ENCODE results near the gene TMEM74B. TPM values are rescaled to one million over a fixed set of nuclear protein-coding genes. Genes with fewer than 3 reads are reported as not detected.

The TMEM74B gene
- total and polyA plus RNA-seq, 2 donors (not counting 1 experiment from before 2014, with no cell fraction given), result 0.42 to 1.4 TPM

- H3K9me3 ChIP-seq (ENCODE audit: control extremely low read depth in 1 of 3, control insufficient read depth in 2 of 3, insufficient read depth in 1 of 3, low read length in 2 of 3), result no peaks in the 10 kb centered on the region
- TF ChIP-seq, protein P1, sequence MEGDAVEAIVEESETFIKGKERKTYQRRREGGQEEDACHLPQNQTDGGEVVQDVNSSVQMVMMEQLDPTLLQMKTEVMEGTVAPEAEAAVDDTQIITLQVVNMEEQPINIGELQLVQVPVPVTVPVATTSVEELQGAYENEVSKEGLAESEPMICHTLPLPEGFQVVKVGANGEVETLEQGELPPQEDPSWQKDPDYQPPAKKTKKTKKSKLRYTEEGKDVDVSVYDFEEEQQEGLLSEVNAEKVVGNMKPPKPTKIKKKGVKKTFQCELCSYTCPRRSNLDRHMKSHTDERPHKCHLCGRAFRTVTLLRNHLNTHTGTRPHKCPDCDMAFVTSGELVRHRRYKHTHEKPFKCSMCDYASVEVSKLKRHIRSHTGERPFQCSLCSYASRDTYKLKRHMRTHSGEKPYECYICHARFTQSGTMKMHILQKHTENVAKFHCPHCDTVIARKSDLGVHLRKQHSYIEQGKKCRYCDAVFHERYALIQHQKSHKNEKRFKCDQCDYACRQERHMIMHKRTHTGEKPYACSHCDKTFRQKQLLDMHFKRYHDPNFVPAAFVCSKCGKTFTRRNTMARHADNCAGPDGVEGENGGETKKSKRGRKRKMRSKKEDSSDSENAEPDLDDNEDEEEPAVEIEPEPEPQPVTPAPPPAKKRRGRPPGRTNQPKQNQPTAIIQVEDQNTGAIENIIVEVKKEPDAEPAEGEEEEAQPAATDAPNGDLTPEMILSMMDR (IDR thresholded peaks at IDR 0.05), result no peak
- no peak for TF ChIP-seq EZH2 (IDR thresholded peaks at IDR 0.05; ENCODE audit: borderline replicate concordance, insufficient read depth, low read depth, low read length, poor library complexity, severe bottlenecking)
- DNase-seq (no peak), ATAC-seq (ENCODE audit: low read depth) (no peak)
- peaks cover 0 to 6% of the 10 kb centered on the region in 2 donors for H3K4me1 ChIP-seq (ENCODE audit: control insufficient read depth in 2 of 2, insufficient read depth in 2 of 2, low read length in 2 of 2)
- H3K27me3 Mint-ChIP-seq, result peaks cover 27% of the 10 kb centered on the region
- no peak overlapping the region for H3K4me3 ChIP-seq (ENCODE audit: control extremely low read depth in 1 of 5, extremely low read depth in 1 of 5, insufficient read depth in 1 of 5, low read depth in 2 of 5, low read length in 4 of 5)
- WGBS (ENCODE audit: insufficient coverage), result 57% methylated on average over 4 of the region's 4 CpGs
- H3K4me3 Mint-ChIP-seq, result no peak overlapping the region
- no peak overlapping the region for H3K27ac ChIP-seq (ENCODE audit: low read length in 2 of 2)
- no peaks in the 10 kb centered on the region for H3K9me3 Mint-ChIP-seq (ENCODE audit: insufficient read depth)
- peaks cover 0 to 30% (median 12%) of the 10 kb centered on the region in 4 experiments for H3K27me3 ChIP-seq (replicated peaks in 1 of 4; ENCODE audit: control extremely low read depth in 1 of 4, control insufficient read depth in 3 of 4, insufficient read depth in 4 of 4, low read length in 3 of 4)
- peaks cover 12% of the 10 kb centered on the region for H3K4me1 Mint-ChIP-seq
- no peak overlapping the region for H3K4me2 ChIP-seq (replicated peaks; ENCODE audit: low read depth, low read length, poor library complexity, severe bottlenecking)
- POLR2A ChIA-PET, result no interaction called here
- intact Hi-C loops (cut with micrococcal nuclease), result no loop called here
- no peak overlapping the region for H3K27ac Mint-ChIP-seq
- CTCF ChIA-PET, result no interaction called here
- no peaks in the 10 kb centered on the region for H3K36me3 ChIP-seq (replicated peaks in 1 of 2; ENCODE audit: control extremely low read depth in 1 of 2, control insufficient read depth in 1 of 2, extremely low read depth in 1 of 2, insufficient read depth in 2 of 2, low read length in 1 of 2)
- H3K79me2 ChIP-seq (ENCODE audit: control insufficient read depth, insufficient read depth, low read length), result no peaks in the 10 kb centered on the region
- no peaks in the 10 kb centered on the region for H4K20me1 ChIP-seq (ENCODE audit: control insufficient read depth, insufficient read depth, low read length, poor library complexity, severe bottlenecking)
- H3K9ac ChIP-seq (ENCODE audit: low read length), result no peak overlapping the region
- no peak overlapping the region for H2AFZ ChIP-seq (ENCODE audit: insufficient read depth, low read depth, low read length, poor library complexity, severe bottlenecking)
These were observed 2.7 kb downstream of the TMEM74B start for GRCh38 chr20:1182106-1182505.

GRCh38 chr20:1180949-1181348 lies 3.8 kb downstream of the TMEM74B start:
- DNase-seq (no peak), ATAC-seq (ENCODE audit: low read depth) (no peak)
- no peak for TF ChIP-seq EZH2 (IDR thresholded peaks at IDR 0.05; ENCODE audit: borderline replicate concordance, insufficient read depth, low read depth, low read length, poor library complexity, severe bottlenecking)
- TF ChIP-seq, protein P1 (IDR thresholded peaks at IDR 0.05), result no peak
- ChIA-PET POLR2A (no interaction called here), CTCF (no interaction called here)
- no peak overlapping the region for H3K9ac ChIP-seq (ENCODE audit: low read length)
- intact Hi-C loops (cut with micrococcal nuclease), result no loop called here
- H3K36me3 ChIP-seq (replicated peaks in 1 of 2; ENCODE audit: control extremely low read depth in 1 of 2, control insufficient read depth in 1 of 2, extremely low read depth in 1 of 2, insufficient read depth in 2 of 2, low read length in 1 of 2), result peaks cover 0 to 5% of the 10 kb centered on the region in 2 experiments
- H3K4me3 Mint-ChIP-seq, result no peak overlapping the region
- no peaks in the 10 kb centered on the region for H3K9me3 ChIP-seq (ENCODE audit: control extremely low read depth in 1 of 3, control insufficient read depth in 2 of 3, insufficient read depth in 1 of 3, low read length in 2 of 3)
- H3K27ac Mint-ChIP-seq, result no peak overlapping the region
- peaks cover 0 to 23% (median 8%) of the 10 kb centered on the region in 4 experiments for H3K27me3 ChIP-seq (replicated peaks in 1 of 4; ENCODE audit: control extremely low read depth in 1 of 4, control insufficient read depth in 3 of 4, insufficient read depth in 4 of 4, low read length in 3 of 4)
- peaks cover 23% of the 10 kb centered on the region for H3K27me3 Mint-ChIP-seq
- H3K4me1 ChIP-seq (ENCODE audit: control insufficient read depth in 2 of 2, insufficient read depth in 2 of 2, low read length in 2 of 2), result peaks cover 0 to 6% of the 10 kb centered on the region in 2 donors
- H4K20me1 ChIP-seq (ENCODE audit: control insufficient read depth, insufficient read depth, low read length, poor library complexity, severe bottlenecking), result no peaks in the 10 kb centered on the region
- H3K27ac ChIP-seq (ENCODE audit: low read length in 2 of 2), result no peak overlapping the region
- H3K4me3 ChIP-seq (ENCODE audit: control extremely low read depth in 1 of 5, extremely low read depth in 1 of 5, insufficient read depth in 1 of 5, low read depth in 2 of 5, low read length in 4 of 5), result no peak overlapping the region
- H3K79me2 ChIP-seq (ENCODE audit: control insufficient read depth, insufficient read depth, low read length), result no peaks in the 10 kb centered on the region
- 96% methylated on average over 25 of the region's 27 CpGs for WGBS (ENCODE audit: insufficient coverage)
- peaks cover 9% of the 10 kb centered on the region for H3K4me1 Mint-ChIP-seq
- H3K4me2 ChIP-seq (replicated peaks; ENCODE audit: low read depth, low read length, poor library complexity, severe bottlenecking), result no peak overlapping the region
- H2AFZ ChIP-seq (ENCODE audit: insufficient read depth, low read depth, low read length, poor library complexity, severe bottlenecking), result no peak overlapping the region
- no peaks in the 10 kb centered on the region for H3K9me3 Mint-ChIP-seq (ENCODE audit: insufficient read depth)
